Occipital lobe (tissue), 2 donors: Measurements from ENCODE around the gene PRSS16. TPM values are rescaled to one million over a fixed set of nuclear protein-coding genes. Genes with fewer than 3 reads are reported as not detected.

Experiments
- DNase-seq: peaks from one replicate; lab custom pipeline; 2025; lab: John Stamatoyannopoulos, UW
- total RNA-seq: library from RNA; depleted of rRNA; stranded (reverse); fragments of >200 nt; gene quantifications from one replicate; pipeline ENCODE4 v1.2.3, GENCODE V29; 2014

Gene PRSS16
- total RNA-seq, 1 donor from 2014 or later, result not detected

- DNase-seq, result no peak
Measured at GRCh38 chr6:27283279-27283678, 35.8 kb downstream of the PRSS16 start.

- no peak for DNase-seq
Measured at GRCh38 chr6:27286141-27286540, 38.6 kb downstream of the PRSS16 start.

DNA sequence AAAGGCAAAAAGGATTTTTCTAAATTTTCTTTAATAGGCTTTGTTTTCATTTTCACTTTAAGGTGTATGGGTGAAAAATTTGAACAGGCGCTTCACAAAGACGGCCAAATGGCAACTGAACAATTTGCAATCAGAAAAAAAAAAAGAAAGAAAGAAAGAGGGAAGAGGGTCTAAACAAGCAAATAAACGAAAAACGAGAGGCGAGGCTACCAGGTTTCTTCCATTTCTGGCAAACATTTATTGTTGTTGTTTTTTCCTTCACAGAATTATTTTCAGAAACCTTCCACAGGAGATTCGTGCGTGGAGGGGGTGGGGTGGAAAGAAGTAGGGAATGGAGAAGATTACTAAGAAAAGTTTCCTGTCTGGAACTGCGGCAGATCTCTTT is 40.2 kb downstream of the PRSS16 start:
- no peak for DNase-seq

DNA sequence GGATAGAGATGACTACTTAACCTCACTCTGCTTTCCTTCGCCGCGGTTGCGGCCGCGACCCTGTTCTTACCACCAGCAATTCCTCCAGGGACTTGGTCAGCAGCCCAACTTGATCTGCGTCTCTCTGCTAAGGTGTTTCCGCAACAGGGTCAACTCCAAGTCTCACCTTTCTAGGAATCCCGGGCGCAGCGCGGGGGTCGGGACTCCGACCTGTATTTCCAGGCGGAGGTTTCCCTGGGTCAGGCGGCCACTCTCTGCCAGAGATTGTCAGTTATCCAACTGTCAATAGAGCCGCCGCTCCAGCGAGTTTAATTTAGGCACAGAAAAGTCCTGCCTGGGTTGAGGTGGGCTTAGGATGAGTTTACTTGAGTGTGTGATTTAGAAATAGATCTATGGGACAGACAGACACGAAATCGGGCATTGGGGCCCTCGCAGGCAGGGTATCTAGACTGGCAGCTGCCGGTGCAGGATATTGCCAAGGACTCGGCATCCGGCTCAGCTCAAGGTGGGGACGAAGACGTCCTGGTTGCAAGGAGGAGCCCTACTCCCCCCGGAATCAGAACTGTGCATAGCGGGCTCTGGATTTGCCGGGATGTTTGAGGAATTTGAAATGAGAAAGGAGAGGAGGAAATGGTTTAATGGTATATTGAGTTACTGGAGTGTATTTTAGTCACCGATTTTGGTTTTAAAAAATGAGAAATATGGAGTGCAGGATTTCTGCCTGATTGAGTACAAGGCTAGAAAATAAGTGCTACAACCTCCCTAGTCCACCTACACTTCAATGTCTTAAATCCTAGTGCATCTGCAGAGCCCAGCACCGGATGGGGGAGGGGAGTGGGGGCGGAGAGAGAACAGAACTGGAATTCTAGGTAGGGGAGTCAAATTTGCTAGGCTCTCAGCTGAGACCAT is 40.9 kb downstream of the PRSS16 start:
- no peak for DNase-seq

DNA sequence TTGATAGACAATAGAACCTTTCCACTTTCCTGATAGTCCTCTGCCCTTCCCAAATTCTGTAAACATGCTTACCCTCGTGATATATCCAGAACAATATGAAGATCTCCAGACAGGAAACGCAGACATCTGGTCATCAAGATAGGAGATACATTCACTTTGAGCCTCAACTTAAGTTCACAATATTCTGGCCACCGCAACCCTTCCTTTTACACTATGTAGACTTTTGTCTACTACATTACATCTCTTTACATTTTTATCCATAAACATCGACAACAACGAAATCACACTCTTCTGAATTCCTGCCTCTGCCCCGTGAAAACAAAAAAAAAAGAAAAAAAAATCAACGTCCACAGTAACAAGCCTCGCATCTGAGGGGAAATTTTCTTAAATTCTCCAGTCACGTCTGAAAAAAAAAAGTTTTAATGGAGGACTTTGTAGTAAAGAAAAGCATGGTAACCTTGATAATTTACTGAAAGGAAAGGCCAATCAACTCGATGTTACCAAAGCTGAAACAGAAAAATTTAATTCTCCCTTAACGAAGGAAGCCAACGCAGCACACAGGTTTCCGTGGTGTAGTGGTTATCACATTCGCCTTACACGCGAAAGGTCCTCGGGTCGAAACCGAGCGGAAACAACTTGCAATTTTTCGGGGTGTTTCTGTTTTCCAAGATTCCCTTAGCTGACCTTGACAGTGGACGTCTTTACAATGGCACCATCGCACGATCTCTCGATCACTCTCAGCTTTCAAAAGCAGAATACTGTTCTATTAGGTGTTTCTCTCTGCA is 42.8 kb downstream of the PRSS16 start:
- DNase-seq, result no peak

GRCh38 chr6:27290850-27291208 is 43.3 kb downstream of the PRSS16 start:
- DNase-seq, result no peak

DNA sequence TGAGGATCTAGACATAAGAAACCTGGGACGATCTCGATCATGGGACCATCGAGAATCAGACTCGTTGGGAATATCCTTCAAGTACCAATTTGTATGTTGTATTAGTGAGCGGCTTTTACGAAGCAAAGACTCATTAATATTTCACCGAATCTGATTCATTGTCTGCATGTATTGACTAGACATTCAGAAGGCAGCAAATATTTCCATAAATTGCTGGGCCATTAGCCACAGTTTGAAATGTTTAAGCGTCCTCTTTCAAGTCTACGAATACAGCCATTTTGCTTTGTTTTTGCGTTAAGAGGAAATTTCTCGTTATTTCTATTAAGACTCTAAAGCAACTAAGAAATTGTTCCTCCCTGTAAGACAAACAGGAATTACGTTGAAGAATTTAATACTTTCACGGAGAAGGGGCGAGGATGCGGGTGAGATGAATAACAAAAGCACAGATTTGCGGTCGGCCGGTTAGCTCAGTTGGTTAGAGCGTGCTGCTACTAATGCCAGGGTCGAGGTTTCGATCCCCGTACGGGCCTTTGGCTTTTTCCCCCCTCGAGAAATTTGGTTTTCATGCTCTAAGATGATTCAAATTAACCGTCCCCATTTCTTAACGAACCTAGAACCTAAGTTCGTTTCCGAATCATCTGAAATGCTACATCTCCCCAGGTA is 46.1 kb downstream of the PRSS16 start:
- DNase-seq, result no peak

GRCh38 chr6:27294409-27294808 is 46.9 kb downstream of the PRSS16 start:
- no peak for DNase-seq

- DNase-seq, result no peak
Measured at GRCh38 chr6:27295301-27296079, 48.0 kb downstream of the PRSS16 start.

DNA sequence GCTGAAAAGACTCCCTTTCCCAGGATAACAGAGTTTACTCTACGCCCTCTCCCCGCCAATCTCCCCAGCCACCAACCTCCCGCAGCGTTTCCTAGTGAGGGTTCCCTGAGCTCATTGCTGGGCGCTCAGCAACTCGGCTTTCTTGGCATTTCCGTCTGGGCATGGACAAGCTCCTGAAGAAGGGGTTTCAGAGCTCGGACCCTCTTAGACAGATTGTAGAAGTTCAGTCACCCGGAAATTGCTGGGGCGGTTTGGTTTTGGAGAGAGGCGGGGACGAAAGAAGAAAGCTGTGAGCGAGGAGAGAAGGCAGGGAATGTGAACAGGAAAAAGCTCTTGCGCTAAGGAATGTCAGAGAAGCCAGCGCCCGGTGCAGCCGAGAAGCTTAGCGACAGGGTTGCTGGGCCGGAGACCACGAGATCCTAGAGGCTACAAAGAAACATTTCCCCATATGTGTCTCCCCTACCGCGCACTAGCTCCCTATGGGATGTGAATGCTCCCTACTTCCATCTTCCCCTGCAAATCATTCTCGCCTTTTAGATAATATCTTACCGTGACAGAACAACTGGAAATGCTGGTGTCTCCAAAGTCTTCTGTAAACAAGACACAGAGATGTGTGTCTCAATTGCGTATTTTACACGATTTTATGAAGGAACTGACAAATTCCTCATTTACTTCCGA is 48.7 kb downstream of the PRSS16 start:
- no peak for DNase-seq

DNA sequence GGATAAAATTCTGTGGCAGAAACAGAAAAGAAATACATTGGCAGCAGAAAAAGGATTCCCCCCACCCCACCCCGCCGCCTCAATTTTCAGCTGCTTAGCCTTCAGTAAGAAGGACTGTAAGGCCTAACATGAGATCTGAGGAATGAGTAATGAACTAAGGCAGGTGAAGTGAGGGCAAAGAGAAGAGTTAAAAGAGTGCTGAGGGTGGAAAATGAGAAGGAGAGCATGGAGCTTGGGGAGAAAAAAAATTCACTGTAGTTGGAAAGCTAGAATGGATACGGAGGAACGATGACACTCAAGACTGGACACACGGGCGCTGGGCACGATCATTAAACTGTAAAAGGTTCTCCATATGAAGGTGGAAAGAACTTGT is 50.0 kb downstream of the PRSS16 start:
- DNase-seq, result no peak

GRCh38 chr6:27297857-27298730 is 50.6 kb downstream of the PRSS16 start:
- DNase-seq, result no peak

DNA sequence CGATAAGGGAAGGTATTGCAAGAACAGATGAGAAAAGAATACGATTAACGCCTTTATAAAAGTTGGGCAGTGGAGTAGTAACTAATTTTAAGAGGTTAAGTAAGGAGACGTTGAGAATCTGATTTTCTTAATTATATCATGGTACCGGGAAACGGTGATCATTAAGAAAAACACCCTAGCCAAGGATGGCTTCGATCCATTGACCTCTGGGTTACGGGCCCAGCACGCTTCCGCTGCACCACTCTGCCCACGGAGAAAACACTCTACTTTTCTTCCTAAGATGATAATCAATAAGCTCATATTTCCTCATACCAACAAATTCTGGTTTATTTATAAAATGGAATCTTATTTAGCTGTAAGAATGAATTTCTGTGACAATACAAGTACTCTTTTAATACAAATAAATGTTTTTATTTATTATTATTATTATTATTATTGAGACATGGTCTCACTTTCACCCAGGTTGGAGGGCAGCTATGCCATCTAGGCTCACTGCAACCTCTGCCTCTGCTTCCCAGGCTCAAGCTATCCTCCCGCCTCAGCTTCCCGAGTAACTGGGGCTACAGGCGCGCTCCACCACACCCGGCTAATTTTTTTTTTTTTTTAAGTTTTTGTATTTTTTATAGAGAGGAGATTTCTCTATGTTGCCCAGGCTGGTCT is 56.2 kb downstream of the PRSS16 start:
- no peak for DNase-seq

Other genes starting within 250 kb of the PRSS16 start
- gene POM121L2, start 64.6 kb downstream of the PRSS16 start, total RNA-seq, result not detected
- gene ZNF391, start 141.1 kb downstream of the PRSS16 start, total RNA-seq, result 3.7 TPM
- gene ZNF184, start 225.4 kb downstream of the PRSS16 start, total RNA-seq, result 30.3 TPM